Hepatocyte (in vitro differentiated cells): ENCODE measurements around the gene USP47.

Source experiments
- EZH2 ChIP-seq: fragments of 200-600 bp; sonication (generic); IDR thresholded peaks from 2 replicates; pipeline ENCODE4 v1.6.1; 2016; ENCODE audit warnings: antibody characterized with exemption, mild to moderate bottlenecking, borderline replicate concordance
- EZH2phosphoT487 ChIP-seq: fragments of 200-600 bp; sonication (generic); IDR thresholded peaks from one replicate; pipeline ENCODE4 v1.6.1; 2018; ENCODE audit warnings: antibody characterized with exemption, mild to moderate bottlenecking, low read depth, moderate library complexity; ENCODE audit not compliant: unreplicated experiment, severe bottlenecking
- TF ChIP-seq, protein P1 (sequence below): fragments of 200-600 bp; sonication (generic); IDR thresholded peaks from 2 replicates; pipeline ENCODE4 v1.5.1; 2016; ENCODE audit warnings: antibody characterized with exemption, mild to moderate bottlenecking; ENCODE audit not compliant: poor library complexity

- TF ChIP-seq, protein P1, sequence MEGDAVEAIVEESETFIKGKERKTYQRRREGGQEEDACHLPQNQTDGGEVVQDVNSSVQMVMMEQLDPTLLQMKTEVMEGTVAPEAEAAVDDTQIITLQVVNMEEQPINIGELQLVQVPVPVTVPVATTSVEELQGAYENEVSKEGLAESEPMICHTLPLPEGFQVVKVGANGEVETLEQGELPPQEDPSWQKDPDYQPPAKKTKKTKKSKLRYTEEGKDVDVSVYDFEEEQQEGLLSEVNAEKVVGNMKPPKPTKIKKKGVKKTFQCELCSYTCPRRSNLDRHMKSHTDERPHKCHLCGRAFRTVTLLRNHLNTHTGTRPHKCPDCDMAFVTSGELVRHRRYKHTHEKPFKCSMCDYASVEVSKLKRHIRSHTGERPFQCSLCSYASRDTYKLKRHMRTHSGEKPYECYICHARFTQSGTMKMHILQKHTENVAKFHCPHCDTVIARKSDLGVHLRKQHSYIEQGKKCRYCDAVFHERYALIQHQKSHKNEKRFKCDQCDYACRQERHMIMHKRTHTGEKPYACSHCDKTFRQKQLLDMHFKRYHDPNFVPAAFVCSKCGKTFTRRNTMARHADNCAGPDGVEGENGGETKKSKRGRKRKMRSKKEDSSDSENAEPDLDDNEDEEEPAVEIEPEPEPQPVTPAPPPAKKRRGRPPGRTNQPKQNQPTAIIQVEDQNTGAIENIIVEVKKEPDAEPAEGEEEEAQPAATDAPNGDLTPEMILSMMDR, result no peak
- TF ChIP-seq EZH2, result no peak
- TF ChIP-seq EZH2phosphoT487, result no peak
Measured at GRCh38 chr11:11973866-11974265, 132.1 kb downstream of the USP47 start.
